HG02610 (cell line): ENCODE results near the gene ARMC10.
"Not testable (repeated sequence)": the region's sequence is repeated elsewhere in the genome, so short reads cannot be mapped to it uniquely, and the experiment has no call there.

ENCODE experiments used
- ATAC-seq: cut with Tn5 transposase; IDR thresholded peaks from one replicate; pipeline ENCODE4 v1.9.1; 2021; ENCODE audit warnings: mild to moderate bottlenecking, moderate library complexity; ENCODE audit not compliant: unreplicated experiment

ARMC10 gene

DNA sequence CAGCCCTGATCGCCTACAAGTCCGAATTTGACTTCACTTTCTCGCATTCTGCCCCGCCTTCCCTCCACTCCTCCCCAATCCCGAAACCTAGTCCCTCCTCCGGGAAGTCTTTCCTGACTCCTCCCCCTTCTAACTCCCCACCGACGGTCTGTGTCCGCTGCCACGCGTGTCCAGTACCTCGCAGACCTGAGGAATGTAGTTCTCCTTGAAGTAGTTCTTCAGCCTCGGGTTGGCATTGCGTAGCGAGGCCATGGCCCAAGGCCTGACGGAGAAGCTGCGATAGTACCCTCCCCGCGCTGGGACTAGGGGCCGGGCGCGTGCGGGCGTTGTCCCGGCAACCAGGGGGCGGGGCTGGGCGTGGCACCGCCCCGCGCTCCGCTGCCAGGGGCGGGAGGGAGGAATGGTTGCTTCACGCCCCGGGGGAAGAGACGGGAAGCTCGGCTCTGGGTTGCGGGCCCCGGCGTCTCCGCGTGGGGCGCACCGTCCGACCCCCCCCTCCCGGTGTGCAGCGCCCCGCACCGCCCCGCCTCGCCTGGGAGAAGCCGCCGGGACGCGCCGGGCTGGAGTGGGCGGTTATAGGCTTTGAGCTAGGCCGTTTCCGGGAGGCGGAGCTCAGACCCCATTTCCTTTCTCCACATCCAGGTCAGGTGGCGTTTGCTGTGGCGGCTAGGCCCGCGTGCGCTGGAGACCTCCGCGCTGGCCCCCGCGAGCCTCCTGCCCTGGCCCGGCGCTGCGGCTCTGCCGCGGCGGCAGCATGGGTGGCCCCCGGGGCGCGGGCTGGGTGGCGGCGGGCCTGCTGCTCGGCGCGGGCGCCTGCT lies at the start of gene ARMC10, which contains the start of gene FBXL13:
Gene ARMC10, plus strand, starts transcription at position 622 of the 818 bp plus-strand sequence. Its CDS starts 133 bp downstream, at position 755.
Gene FBXL13, minus strand, starts transcription at position 278 of the 818 bp plus-strand sequence.
- peak; percentile 92 for ATAC-seq

DNA sequence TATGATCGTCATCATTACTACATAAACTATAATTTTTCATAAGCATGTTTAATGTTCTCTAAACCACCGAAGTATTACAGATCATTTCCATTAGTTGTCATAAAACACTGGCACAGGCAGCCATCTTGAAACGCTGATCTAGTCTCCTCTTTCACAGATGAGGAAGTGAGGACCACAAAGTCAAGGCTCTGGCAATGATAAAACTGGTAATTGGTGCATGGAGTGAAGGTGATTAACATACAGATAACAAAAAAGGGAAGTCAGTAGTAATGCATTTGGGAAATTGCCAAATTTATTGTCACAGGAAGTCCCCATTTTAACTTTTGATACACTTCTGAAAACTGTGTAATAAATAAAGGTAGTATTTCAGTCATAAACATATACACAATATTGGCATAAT lies 49.6 kb upstream of the ARMC10 start:
- no peak for ATAC-seq

DNA sequence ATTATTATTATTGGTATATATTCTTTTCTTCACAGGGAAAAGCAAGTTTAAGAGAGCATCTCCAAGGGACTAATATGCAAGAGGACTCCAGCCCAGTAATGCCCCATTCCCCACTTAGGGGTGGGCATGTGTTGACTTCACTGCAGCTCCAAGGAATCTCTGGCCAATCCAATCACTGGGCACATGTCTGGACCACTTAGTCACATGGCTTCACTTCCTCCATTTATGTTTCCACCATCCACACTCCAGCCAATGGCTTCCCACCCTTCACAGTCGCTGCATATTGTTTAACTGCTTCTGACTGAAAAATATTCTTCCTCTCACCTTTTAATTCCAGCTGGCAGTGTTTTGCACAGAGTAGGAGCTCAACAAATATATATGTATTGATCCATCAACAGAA lies 43.9 kb upstream of the ARMC10 start:
- no peak for ATAC-seq

DNA sequence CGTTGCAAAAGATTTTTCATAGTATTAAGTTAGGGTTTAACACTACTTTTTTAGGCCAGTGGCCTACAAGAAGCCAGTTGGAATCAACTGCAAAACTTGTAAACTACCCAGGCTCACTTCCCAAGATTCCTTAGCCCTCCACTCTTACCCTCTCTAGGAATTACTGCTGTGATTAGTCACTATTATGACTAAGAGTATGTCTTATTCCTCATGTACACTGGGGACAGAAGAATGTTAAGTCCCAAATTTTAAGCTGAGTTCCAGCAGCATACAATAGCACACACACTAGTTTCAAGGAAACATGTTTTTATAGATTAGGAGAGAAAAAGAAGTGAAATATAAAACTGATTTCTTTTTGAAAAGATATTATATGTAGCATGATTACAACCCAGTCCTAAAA lies 43.2 kb upstream of the ARMC10 start:
- no peak for ATAC-seq

DNA sequence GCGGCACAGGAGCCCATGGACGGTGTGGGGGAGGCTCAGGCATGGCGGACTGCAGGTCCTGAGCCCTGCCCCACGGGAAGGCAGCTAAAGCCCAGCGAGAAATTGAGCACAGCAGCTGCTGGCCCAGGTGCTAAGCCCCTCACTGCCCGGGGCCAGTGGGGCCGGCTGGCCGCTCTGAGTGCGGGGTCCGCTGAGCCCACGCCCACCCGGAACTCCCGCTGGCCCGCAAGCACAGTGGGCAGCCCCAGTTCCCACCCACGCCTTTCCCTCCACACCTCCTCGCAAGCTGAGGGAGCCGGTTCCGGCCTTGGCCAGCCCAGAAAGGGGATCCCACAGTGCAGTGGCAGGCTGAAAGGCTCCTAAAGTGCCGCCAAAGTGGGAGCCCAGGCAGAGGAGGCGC lies 40.6 kb upstream of the ARMC10 start:
- not testable (repeated sequence) for ATAC-seq

DNA sequence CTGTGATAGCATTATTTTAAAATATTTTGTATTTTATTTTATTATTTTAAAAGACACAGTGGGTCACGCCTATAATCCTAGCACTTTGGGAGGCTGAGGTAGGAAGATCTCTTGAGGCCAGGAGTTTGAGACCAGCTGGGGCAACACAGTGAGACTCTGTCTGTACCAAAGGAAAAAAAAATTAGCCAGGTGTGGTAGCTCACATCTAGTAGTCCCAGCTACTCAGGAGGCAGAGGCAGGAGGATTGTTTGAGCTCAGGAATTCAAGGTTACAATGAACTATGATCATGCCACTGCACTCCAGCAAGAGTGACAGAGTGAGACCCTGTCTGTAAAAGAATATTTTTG lies 37.5 kb upstream of the ARMC10 start:
- ATAC-seq: no peak

DNA sequence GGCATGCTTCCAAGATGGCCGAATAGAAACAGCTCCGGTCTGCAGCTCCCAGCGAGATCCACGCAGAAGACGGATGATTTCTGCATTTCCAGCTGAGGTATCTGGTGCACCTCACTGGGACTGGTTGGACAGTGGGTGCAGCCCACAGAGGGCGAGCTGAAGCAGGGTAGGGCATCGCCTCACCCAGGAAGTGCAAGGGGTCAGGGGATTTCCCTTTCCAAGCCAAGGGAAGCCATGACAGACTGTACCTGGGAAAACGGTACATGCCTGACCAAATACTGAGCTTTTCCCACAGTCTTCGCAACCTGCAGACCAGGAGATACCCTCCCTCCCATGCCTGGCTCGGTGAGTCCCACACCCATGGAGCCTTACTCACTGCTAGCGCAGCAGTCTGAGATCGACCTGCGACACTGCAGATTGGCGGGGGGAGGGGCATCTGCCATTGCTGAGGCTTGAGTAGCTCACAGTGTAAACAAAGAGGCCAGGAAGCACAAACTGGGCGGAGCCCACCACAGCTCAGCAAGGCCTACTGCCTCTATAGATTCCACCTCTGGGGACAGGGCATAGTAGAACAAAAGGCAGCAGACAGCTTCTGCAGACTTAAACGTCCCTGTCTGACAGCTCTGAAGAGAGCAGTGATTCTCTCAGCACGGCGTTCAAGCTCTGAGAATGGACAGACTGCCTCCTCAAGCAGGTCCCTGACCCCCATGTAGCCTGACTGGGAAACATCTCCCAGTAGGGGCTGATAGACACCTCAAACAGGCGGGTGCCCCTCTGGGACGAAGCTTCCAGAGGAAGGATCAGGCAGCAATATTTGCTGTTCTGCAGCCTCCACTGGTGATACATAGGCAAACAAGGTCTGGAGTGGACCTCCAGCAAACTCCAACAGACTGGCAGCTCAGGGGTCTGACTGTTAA lies 36.9 kb upstream of the ARMC10 start:
- ATAC-seq: not testable (repeated sequence)

DNA sequence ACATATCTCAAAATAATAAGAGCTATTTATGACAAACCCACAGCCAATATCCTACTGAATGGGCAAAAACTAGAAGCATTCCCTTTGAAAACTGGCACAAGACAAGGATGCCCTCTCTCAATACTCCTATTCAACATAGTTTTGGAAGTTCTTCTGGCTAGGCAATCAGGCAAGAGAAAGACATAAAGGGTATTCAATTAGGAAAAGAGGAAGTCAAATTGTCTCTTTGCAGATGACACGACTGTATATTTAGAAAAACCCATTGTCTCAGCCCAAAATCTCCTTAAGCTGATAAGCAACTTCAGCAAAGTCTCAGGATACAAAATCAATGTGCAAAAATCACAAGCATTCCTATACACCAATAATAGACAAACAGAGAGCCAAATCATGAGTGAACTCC lies 33.1 kb upstream of the ARMC10 start:
- ATAC-seq: not testable (repeated sequence)

DNA sequence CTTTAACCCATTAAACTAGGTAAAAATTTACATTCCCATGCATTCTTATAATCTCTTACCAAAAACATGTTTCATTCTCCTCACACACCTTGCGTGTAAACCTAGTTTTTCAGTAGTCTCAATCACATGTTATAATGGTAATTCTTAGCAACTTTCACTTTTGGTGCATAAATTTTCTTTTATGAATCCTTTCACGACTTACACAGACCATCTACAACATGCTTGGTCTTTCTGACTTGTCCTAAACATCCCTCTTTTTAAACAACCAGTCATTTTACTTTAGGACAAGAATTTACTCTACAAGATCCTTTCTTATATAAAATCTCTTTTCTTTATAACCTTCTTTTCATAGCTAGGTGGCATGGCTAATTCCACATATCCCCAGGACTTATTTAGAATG lies 26.1 kb upstream of the ARMC10 start:
- no peak for ATAC-seq

DNA sequence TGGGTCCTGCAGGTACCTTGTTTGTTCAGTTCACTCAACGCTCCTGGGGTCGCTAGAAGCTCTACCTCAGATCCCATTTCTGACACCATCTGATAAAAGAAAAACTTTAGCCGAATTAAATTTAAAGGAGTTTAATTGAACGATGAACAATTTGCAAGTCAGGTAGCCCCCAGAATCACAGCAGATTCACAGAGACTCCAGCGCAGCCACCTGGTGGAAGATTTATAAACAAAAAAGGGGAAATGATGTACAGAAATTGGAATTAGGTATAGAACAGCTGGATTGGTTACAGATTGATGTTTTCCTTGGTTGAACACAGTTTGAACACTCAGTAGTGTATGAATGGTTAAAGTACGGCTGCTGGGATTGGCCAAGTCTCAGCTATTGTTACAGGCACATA lies 23.4 kb upstream of the ARMC10 start:
- no peak for ATAC-seq

DNA sequence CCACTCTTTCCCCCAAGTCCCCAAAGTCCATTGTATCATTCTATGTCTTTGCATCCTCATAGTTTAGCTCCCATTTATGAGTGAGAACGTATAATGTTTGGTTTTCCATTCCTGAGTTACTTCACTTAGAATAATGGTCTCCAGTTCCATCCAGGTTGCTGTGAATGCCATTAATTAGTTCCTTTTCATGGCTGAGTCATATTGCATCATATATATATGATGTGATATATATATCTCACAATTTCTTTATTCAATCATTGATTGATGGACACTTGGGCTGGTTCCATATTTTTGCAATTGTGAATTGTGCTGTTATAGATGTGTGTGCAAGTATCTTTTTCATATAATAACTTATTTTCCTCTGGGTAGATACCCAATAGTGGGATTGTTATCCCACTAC lies 18.9 kb upstream of the ARMC10 start:
- not testable (repeated sequence) for ATAC-seq

DNA sequence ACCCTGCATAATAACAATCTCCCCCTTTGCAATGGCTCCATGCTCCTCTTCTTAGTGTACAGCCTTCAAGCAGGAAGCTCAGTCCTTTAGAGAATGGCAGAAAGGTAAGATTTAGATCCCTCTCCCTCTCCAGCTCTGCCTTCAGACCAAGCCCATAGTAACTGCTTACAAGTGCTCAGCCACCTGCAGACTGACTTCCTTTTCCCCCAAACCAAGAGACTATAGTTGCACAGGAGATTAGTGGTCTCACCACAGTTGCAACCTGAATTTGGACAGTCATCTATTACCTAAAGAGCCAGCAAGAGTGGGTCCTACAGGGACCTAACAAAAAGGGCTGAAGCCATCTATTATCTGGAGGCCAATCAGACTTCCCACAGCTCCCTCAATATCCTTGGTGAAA lies 16.8 kb upstream of the ARMC10 start:
- ATAC-seq: no peak

DNA sequence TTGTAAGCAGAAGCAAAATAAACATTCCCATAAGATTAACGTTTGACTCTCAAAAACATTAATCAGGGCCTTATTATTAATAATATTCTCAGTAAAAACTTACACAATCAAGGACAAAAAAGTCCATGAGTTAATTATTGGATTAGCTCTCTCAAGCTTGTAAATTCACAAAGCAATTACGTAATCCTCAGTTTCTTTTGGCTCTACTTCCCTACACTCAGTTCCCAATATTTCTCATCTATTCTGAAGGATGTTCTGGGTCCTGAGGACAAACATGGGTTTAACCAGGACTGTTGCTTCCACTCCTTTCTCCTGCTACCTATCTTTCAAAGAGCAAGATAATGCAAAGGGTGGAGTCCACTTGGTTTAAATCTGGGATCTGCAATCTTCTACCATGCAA lies 15.5 kb upstream of the ARMC10 start:
- ATAC-seq: no peak

DNA sequence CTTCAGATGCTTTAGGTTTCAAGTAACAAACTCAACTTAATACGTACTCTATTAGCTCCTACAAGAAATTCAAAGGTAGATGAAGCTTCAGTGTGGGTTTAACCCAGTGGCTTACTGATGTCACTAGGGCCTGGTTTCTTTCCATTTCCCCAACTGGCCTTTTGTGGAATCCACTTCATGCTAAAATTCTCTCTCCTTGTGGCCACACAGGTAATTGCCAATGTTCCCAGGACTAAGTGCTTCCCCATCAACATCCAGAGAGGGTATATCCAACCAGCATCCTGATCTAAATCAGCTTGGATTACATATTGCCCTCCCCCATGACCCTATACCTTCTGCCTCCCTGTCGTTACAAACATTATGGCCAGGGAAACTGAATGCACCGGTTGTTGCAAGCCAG lies 11.0 kb upstream of the ARMC10 start:
- ATAC-seq: no peak

DNA sequence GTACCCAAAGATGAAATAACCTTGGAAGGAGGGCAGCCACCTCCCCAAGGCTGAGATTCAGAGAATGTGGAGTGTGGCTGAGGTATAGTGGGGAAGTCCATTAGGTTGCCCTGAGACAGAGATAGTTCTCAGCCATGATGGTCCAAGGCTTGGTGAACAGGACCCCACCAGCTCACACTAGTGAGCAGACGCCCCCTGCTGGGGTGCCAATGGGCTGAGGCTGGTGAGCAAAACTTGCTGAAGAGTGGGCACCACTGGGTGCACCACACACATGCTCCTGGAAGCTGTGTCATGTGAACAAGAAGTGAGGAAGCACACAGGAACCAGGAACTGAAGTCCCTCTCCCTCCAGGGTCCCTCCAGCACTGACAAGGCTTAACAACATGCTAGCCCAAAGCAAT lies 9.3 kb upstream of the ARMC10 start:
- no peak for ATAC-seq

DNA sequence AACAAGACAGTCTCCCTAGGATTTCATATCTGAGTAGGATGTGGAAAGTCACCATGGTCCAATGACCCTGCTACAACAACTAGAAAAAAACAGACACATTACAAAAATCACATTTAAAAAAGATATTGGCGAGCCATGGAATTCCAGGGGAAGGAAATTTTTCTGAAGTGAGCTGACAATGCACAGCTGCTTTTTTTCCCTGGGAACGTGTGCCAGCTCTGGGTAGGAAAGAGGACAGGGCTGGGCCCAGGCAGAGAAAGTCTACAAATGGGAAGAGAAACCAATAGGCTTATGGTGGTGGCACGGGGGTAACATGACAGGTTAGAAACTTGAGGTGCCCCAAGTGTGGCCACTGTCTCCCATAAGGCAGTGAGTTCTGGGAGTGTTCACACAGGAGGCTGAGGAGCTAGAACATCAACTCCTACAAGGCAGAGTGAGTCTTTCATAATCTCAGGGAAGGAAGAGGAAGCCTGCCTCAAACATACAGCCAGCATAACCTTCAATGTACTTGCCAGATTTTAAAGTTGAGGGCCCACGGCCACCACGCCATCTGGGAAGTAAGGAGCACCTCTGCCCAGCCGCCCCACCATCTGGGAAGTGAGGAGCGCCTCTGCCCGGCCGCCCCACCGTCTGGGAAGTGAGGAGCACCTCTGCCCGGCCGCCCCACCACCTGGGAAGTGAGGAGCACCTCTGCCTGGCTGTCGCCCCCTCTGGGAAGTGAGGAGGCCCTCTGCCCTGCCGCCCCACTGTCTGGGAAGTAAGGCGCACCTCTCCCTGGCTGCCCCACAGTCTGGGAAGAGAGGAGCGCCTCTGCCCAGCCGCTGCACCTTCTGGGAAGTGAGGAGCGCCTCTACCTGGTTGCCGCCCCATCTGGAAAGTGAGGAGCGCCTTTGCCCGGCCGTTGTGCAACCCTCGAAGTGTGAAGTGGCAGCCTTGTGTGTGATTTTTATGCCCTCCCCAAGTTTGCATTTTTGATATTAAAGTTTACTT lies 6.2 kb upstream of the ARMC10 start:
- ATAC-seq: no peak

DNA sequence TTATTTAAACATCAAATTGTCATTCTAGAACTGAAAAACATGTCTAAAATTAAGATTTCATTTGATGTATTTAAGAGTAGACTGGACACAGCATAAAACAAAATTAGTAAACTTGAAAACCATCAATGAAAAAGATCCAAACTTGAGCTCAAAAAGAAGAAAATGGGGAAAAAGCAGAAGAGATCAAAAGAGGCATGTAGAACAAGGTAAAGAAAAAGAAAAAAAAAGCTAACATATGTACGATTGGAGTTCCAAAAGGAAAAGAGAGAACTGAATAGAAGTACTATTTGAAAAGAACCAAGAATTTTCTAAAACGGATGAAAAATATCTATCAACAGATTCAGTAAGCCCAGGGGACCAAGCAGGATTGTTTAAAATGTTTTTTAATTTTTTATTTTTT lies 3.9 kb upstream of the ARMC10 start:
- no peak for ATAC-seq

DNA sequence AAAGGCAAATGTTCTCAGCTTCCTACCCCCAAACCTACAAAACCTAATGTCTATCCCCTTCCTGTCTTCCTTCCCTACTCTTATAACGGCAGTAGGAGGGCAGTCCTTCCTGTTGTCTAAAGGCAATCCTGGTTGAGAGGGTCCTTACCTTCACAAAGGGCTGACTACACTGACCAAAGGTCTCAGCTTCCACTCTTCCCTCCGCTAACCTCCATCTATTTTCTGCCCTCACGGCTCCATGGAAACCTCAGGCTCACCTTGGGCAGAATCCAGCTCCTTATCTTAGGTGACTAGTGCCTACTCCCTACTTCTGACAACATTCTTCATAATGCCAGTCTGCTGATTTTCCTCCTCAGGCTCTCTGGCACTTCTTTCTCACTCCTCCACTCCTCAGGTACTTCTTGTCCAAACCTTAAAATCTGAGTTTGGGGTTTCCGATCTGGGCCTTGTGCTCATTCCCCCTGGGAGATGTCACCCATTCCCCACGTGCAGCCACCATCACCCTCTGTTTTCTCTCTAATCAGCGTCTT lies 886 bp upstream of the ARMC10 start:
- ATAC-seq: no peak

DNA sequence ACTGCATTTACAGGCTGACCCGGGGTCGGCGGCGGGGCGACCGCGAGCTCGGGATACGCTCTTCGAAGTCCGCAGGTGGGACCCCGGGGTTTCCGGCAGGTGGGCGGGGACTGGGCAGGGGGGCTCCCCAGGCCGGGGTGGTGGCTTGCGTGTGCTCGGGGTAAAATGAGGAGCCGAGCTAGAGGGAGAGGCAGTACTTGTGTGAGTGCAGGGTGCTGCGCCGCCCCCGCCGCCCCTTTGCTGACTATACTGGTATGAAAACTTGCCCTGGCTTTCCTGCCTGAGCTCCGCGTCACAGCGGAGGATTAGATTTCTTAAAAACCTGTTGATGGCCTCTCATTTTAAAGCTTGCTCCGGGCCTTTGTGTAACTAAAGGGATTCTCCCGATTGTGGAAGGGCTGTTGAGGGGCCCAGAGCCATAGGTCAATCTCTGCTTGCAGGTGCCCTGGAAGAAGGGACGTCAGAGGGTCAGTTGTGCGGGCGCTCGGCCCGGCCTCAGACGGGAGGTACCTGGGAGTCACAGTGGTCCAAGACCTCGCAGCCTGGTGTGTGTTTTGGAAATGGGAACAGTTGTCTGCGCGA lies 488 bp downstream of the ARMC10 start:
- ATAC-seq: peak; percentile 37

DNA sequence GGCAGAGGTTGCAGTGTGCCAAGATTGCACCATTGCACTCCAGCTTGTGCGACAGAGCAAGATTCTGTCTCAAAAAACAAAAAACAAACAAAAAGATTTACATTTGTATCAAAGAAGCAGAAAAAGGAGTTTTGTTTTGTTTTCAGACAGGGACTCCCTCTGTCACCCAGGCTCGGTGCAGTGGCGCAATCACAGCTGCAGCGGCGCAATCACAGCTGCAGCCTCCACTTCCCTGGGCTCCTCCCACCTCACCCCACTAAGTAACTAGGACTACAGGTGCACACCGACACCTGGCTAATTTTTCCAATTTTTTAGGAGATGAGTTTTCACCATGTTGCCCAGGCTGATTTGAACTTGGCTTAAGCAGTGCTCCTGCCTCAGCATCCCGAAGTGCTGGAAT lies 1.8 kb downstream of the ARMC10 start:
- no peak for ATAC-seq
